Activated CD8-positive, alpha-beta memory T cell treated with anti-CD3 and anti-CD28 coated beads, Interleukin-2, amount 50 U/mL, for 24 hours (primary cell): ENCODE results near the gene DDX41.
"Not testable (repeated sequence)": the region's sequence is repeated elsewhere in the genome, so short reads cannot be mapped to it uniquely, and the experiment has no call there.

Source experiments
- DNase-seq: peaks from one replicate; pipeline ENCODE4 v3.0.0-alpha.2; 2020; ENCODE audit errors: extremely low read depth

The DDX41 gene

GRCh38 chr5:177516601-177517568 lies at the start of gene DDX41:
DDX41 (minus strand) TSS chr5:177516961; CDS start chr5:177516945, 16 bp downstream.
- DNase-seq = peak; percentile 91

- DNase-seq = no peak
These were observed 48.3 kb upstream of the DDX41 start for GRCh38 chr5:177565046-177565445.

- not testable (repeated sequence) for DNase-seq
These were observed 42.7 kb upstream of the DDX41 start for GRCh38 chr5:177559446-177559941.

GRCh38 chr5:177557796-177558195 lies 41.0 kb upstream of the DDX41 start:
- DNase-seq = no peak

GRCh38 chr5:177557041-177557647 lies 40.4 kb upstream of the DDX41 start:
- no peak for DNase-seq

- DNase-seq = no peak
These were observed 38.9 kb upstream of the DDX41 start for GRCh38 chr5:177555665-177556064.

GRCh38 chr5:177555228-177555627 lies 38.5 kb upstream of the DDX41 start:
- DNase-seq = no peak

- peak; percentile 91 for DNase-seq
These were observed 37.8 kb upstream of the DDX41 start, which contains the start of gene FAM193B for GRCh38 chr5:177554474-177555111. FAM193B (minus strand) TSS chr5:177554563; CDS start chr5:177554458, 105 bp downstream.

- no peak for DNase-seq
These were observed 37.1 kb upstream of the DDX41 start for GRCh38 chr5:177553671-177554429.

- no peak for DNase-seq
These were observed 36.2 kb upstream of the DDX41 start for GRCh38 chr5:177552839-177553455.

GRCh38 chr5:177550122-177550521 lies 33.4 kb upstream of the DDX41 start:
- DNase-seq = no peak

- DNase-seq = no peak
These were observed 31.7 kb upstream of the DDX41 start for GRCh38 chr5:177548495-177548894.

- no peak for DNase-seq
These were observed 31.0 kb upstream of the DDX41 start for GRCh38 chr5:177547736-177548135.

- DNase-seq = no peak
These were observed 29.5 kb upstream of the DDX41 start for GRCh38 chr5:177546258-177546741.

- no peak for DNase-seq
These were observed 28.9 kb upstream of the DDX41 start for GRCh38 chr5:177545487-177546257.

- DNase-seq = no peak
These were observed 26.2 kb upstream of the DDX41 start for GRCh38 chr5:177542816-177543465.

- no peak for DNase-seq
These were observed 23.7 kb upstream of the DDX41 start for GRCh38 chr5:177540438-177540837.

- DNase-seq = no peak
These were observed 22.6 kb upstream of the DDX41 start for GRCh38 chr5:177539411-177539810.

GRCh38 chr5:177538876-177539275 lies 22.1 kb upstream of the DDX41 start:
- DNase-seq = no peak
